Uterus (tissue), 2 donors: Measurements from ENCODE around the gene PRKCD.

Source experiments
- POLR2A ChIP-seq, 2 donors: fragments of 450-650 bp; IDR thresholded peaks; one replicate each; pipeline ENCODE4 v1.6.1; 2016; ENCODE audit warnings: antibody characterized with exemption in 2 of 2, mild to moderate bottlenecking in 1 of 2, moderate library complexity in 1 of 2
- TF ChIP-seq, protein P1 (sequence below), 4 experiments: fragments of 200-600 bp in 2 of 4; fragments of 450-650 bp in 2 of 4; sonication (generic) in 2 of 4; IDR thresholded peaks; one replicate each; pipeline ENCODE4 v1.5.1; 2016 to 2019; ENCODE audit warnings: antibody characterized with exemption in 4 of 4, mild to moderate bottlenecking in 2 of 4, moderate library complexity in 1 of 4

- TF ChIP-seq, protein P1, sequence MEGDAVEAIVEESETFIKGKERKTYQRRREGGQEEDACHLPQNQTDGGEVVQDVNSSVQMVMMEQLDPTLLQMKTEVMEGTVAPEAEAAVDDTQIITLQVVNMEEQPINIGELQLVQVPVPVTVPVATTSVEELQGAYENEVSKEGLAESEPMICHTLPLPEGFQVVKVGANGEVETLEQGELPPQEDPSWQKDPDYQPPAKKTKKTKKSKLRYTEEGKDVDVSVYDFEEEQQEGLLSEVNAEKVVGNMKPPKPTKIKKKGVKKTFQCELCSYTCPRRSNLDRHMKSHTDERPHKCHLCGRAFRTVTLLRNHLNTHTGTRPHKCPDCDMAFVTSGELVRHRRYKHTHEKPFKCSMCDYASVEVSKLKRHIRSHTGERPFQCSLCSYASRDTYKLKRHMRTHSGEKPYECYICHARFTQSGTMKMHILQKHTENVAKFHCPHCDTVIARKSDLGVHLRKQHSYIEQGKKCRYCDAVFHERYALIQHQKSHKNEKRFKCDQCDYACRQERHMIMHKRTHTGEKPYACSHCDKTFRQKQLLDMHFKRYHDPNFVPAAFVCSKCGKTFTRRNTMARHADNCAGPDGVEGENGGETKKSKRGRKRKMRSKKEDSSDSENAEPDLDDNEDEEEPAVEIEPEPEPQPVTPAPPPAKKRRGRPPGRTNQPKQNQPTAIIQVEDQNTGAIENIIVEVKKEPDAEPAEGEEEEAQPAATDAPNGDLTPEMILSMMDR (IDR thresholded peaks at IDR 0.05) = no peak
- TF ChIP-seq POLR2A (IDR thresholded peaks at IDR 0.05) = no peak
Observed at GRCh38 chr3:53226142-53226840, 65.3 kb downstream of the PRKCD start.
